Measurements from ENCODE around the gene USP12.
"Not testable (repeated sequence)": the region's sequence is repeated elsewhere in the genome, so short reads cannot be mapped to it uniquely, and the experiment has no call there.

USP12 gene

GRCh38 chr13:27147530-27148170 is 24.0 kb downstream of the USP12 start:
- DNase-seq, result peak; percentile 39 to 41

- no peak for DNase-seq
Measured at GRCh38 chr13:27141746-27142145, 29.9 kb downstream of the USP12 start.

GRCh38 chr13:27141159-27141558 is 30.5 kb downstream of the USP12 start:
- not testable (repeated sequence) for DNase-seq

- no peak for DNase-seq
Measured at GRCh38 chr13:27140060-27140459, 31.6 kb downstream of the USP12 start.

GRCh38 chr13:27139565-27139964 is 32.0 kb downstream of the USP12 start:
- DNase-seq, result no peak

GRCh38 chr13:27138457-27139093 is 33.0 kb downstream of the USP12 start:
- DNase-seq, result no peak

GRCh38 chr13:27137759-27138158 is 33.9 kb downstream of the USP12 start:
- DNase-seq, result no peak

- no peak for DNase-seq
Measured at GRCh38 chr13:27135023-27135422, 36.6 kb downstream of the USP12 start.

- no peak for DNase-seq
Measured at GRCh38 chr13:27133889-27134288, 37.7 kb downstream of the USP12 start.

- DNase-seq, result no peak
Measured at GRCh38 chr13:27132538-27132937, 39.1 kb downstream of the USP12 start.

- DNase-seq, result no peak
Measured at GRCh38 chr13:27131906-27132305, 39.7 kb downstream of the USP12 start.

- DNase-seq, result peak; percentile 69 to 86
Measured at GRCh38 chr13:27130979-27131623, 40.5 kb downstream of the USP12 start.

- DNase-seq, result no peak
Measured at GRCh38 chr13:27130223-27130978, 41.2 kb downstream of the USP12 start.

GRCh38 chr13:27128825-27129627 is 42.6 kb downstream of the USP12 start:
- DNase-seq, result no peak

GRCh38 chr13:27126859-27127258 is 44.8 kb downstream of the USP12 start:
- DNase-seq, result no peak

GRCh38 chr13:27125357-27126282 is 46.0 kb downstream of the USP12 start:
- no peak for DNase-seq

GRCh38 chr13:27124571-27124970 is 47.0 kb downstream of the USP12 start:
- no peak for DNase-seq

GRCh38 chr13:27123445-27123844 is 48.2 kb downstream of the USP12 start:
- DNase-seq, result not testable (repeated sequence)

GRCh38 chr13:27122036-27122435 is 49.6 kb downstream of the USP12 start:
- no peak for DNase-seq

- DNase-seq, result no peak
Measured at GRCh38 chr13:27120811-27121210, 50.8 kb downstream of the USP12 start.

GRCh38 chr13:27120011-27120410 is 51.6 kb downstream of the USP12 start:
- DNase-seq, result no peak

Measured in CD4-positive, alpha-beta T cell treated with Interleukin-4 for 1 hour (primary cell).